Fibroblast of lung (primary cell): ENCODE measurements around the gene PSAP. TPM values are rescaled to one million over a fixed set of nuclear protein-coding genes. Genes with fewer than 3 reads are reported as not detected.

ENCODE experiments used
- DNase-seq, 2 donors: peaks; one replicate each; pipeline versions ENCODE4 v3.0.0 to v3.0.0-alpha.2; 2010; ENCODE audit warnings: low read depth in 2 of 2
- H2AFZ ChIP-seq: 2 replicates; pipeline ENCODE4 v1.5.1; 2012; ENCODE audit warnings: low read length, control low read depth, inconsistent platforms
- H3K27ac ChIP-seq: 2 replicates; pipeline ENCODE4 v1.5.1; 2011; ENCODE audit warnings: low read length, control low read depth; ENCODE audit not compliant: insufficient read depth
- H3K27me3 ChIP-seq: 2 replicates; pipeline ENCODE4 v1.5.1; 2011; ENCODE audit warnings: mild to moderate bottlenecking, low read length; ENCODE audit not compliant: control insufficient read depth, insufficient read depth
- H3K36me3 ChIP-seq: 2 replicates; pipeline ENCODE4 v1.5.1; 2011; ENCODE audit warnings: low read length; ENCODE audit not compliant: control insufficient read depth, insufficient read depth
- H3K4me1 ChIP-seq: 2 replicates; pipeline ENCODE4 v1.5.1; 2011; ENCODE audit warnings: low read length; ENCODE audit not compliant: control insufficient read depth, insufficient read depth; ENCODE audit errors: extremely low read depth
- H3K4me2 ChIP-seq: 2 replicates; pipeline ENCODE4 v1.5.1; 2011; ENCODE audit warnings: low read length, control low read depth; ENCODE audit not compliant: insufficient read depth; ENCODE audit errors: extremely low read depth
- H3K4me3 ChIP-seq, 4 experiments: fragments of 200-600 bp in 1 of 4; sonication (generic) in 1 of 4; replicated peaks in 1 of 4; 2 replicates each; pipeline ENCODE4 v1.5.1; 2011 to 2016; ENCODE audit warnings: low read length in 4 of 4, low read depth in 3 of 4, mild to moderate bottlenecking in 3 of 4, control low read depth in 2 of 4, inconsistent platforms in 1 of 4, mixed read lengths in 1 of 4; ENCODE audit not compliant: insufficient read depth in 1 of 4; ENCODE audit errors: control extremely low read depth in 1 of 4
- H3K79me2 ChIP-seq: 2 replicates; pipeline ENCODE4 v1.5.1; 2012; ENCODE audit warnings: mild to moderate bottlenecking, low read length, inconsistent platforms; ENCODE audit not compliant: control insufficient read depth, insufficient read depth
- H3K9ac ChIP-seq: 2 replicates; pipeline ENCODE4 v1.5.1; 2011; ENCODE audit warnings: mild to moderate bottlenecking, low read length, control low read depth; ENCODE audit not compliant: insufficient read depth
- H3K9me3 ChIP-seq: 2 replicates; pipeline ENCODE4 v1.5.1; 2012; ENCODE audit warnings: low read depth, low read length; ENCODE audit not compliant: control insufficient read depth, insufficient read depth
- H4K20me1 ChIP-seq: 2 replicates; pipeline ENCODE4 v1.5.1; 2011; ENCODE audit warnings: low read length; ENCODE audit not compliant: control insufficient read depth, insufficient read depth; ENCODE audit errors: extremely low read depth
- CTCF ChIP-seq, 2 donors: IDR thresholded peaks in 1 of 2; conservative IDR thresholded peaks in 1 of 2; 1 replicate in 1 of 2; 2 replicates in 1 of 2; pipeline ENCODE4 v1.5.1; 2011 to 2012; ENCODE audit warnings: low read length in 2 of 2, control low read depth in 1 of 2, inconsistent platforms in 1 of 2, low read depth in 1 of 2, mild to moderate bottlenecking in 1 of 2
- EZH2 ChIP-seq: IDR thresholded peaks from 2 replicates; pipeline ENCODE4 v1.5.1; 2012; ENCODE audit warnings: low read length, control low read depth, mild to moderate bottlenecking; ENCODE audit errors: missing control alignments
- polyA plus RNA-seq, 2 donors: library from polyadenylated mRNA; depleted of rRNA in 1 of 2; stranded (reverse) in 1 of 2; unstranded in 1 of 2; fragments of >200 nt; gene quantifications; 2 replicates each; pipeline ENCODE4 v1.2.1, GENCODE V29; 2011 to 2012; ENCODE audit warnings: missing spikeins in 1 of 2
- total RNA-seq: library from RNA; depleted of rRNA; stranded (reverse); fragments of >200 nt; gene quantifications from 2 replicates; pipeline ENCODE4 v1.2.1, GENCODE V29; 2014

Gene PSAP
- total and polyA plus RNA-seq, 2 donors (not counting 1 experiment from before 2014, with no cell fraction given), result 1,180 to 1,566 TPM

GRCh38 chr10:71838264-71839211 is 12.5 kb downstream of the PSAP start:
- Histone ChIP-seq H3K79me2 (peaks cover 79% of the 10 kb centered on the region), H3K9ac (no peak overlapping the region), H3K4me2 (no peak overlapping the region), H2AFZ (no peak overlapping the region), H3K36me3 (peaks cover 6% of the 10 kb centered on the region), H4K20me1 (peaks cover 3% of the 10 kb centered on the region), H3K27me3 (no peaks in the 10 kb centered on the region), H3K9me3 (no peaks in the 10 kb centered on the region), H3K27ac (peak overlapping the region; percentile 13), H3K4me3 (no peak overlapping the region), H3K4me1 (peaks cover 38% of the 10 kb centered on the region)
- peak in 1 of 2 donors; percentile 60 for DNase-seq
- TF ChIP-seq CTCF (conservative IDR thresholded peaks at IDR 0.05 in 1 of 2, IDR thresholded peaks at IDR 0.05 in 1 of 2; ENCODE audit: low read depth in 1 of 2, low read length in 2 of 2) (no peak), EZH2 (no peak)

- DNase-seq, result peak in 1 of 2 donors; percentile 39
- Histone ChIP-seq H3K27me3 (no peaks in the 10 kb centered on the region), H3K9ac (no peak overlapping the region), H4K20me1 (peaks cover 3% of the 10 kb centered on the region), H3K4me2 (no peak overlapping the region), H3K4me3 (no peak overlapping the region), H2AFZ (no peak overlapping the region), H3K27ac (no peak overlapping the region), H3K4me1 (peaks cover 38% of the 10 kb centered on the region), H3K79me2 (peaks cover 75% of the 10 kb centered on the region), H3K9me3 (no peaks in the 10 kb centered on the region), H3K36me3 (peaks cover 7% of the 10 kb centered on the region)
- no peak for TF ChIP-seq EZH2
- peak in 1 of 2 donors; percentile 32 for TF ChIP-seq CTCF (conservative IDR thresholded peaks at IDR 0.05 in 1 of 2, IDR thresholded peaks at IDR 0.05 in 1 of 2; ENCODE audit: low read depth in 1 of 2, low read length in 2 of 2)
Measured at GRCh38 chr10:71837098-71837827, 13.8 kb downstream of the PSAP start.

- TF ChIP-seq CTCF (conservative IDR thresholded peaks at IDR 0.05 in 1 of 2, IDR thresholded peaks at IDR 0.05 in 1 of 2; ENCODE audit: low read depth in 1 of 2, low read length in 2 of 2) (no peak), EZH2 (no peak)
- Histone ChIP-seq H3K79me2 (peaks cover 76% of the 10 kb centered on the region), H3K27ac (peak overlapping the region; percentile 40), H3K4me3 (no peak overlapping the region), H3K27me3 (no peaks in the 10 kb centered on the region), H3K9ac (no peak overlapping the region), H3K4me1 (peaks cover 38% of the 10 kb centered on the region), H2AFZ (no peak overlapping the region), H4K20me1 (peaks cover 3% of the 10 kb centered on the region), H3K36me3 (peaks cover 11% of the 10 kb centered on the region), H3K9me3 (no peaks in the 10 kb centered on the region), H3K4me2 (no peak overlapping the region)
- peak in 1 of 2 donors; percentile 51 for DNase-seq
Measured at GRCh38 chr10:71836596-71836974, 14.5 kb downstream of the PSAP start.
